A673 (cell line): ENCODE results near the gene FCRLA.

Source experiments
- CTCF ChIP-seq: fragments of 300-800, 200-600 bp; sonication (generic); conservative IDR thresholded peaks from 2 replicates; pipeline ENCODE4 v1.5.1; 2017; ENCODE audit warnings: low read depth, mild to moderate bottlenecking, antibody characterized with exemption, low read length, moderate library complexity, mixed read lengths
- EZH2 ChIP-seq: fragments of 200-600 bp; sonication (generic); IDR thresholded peaks from 2 replicates; pipeline ENCODE4 v1.6.1; 2017; ENCODE audit warnings: borderline replicate concordance, low read depth, mild to moderate bottlenecking, mixed read lengths, antibody characterized with exemption, low read length; ENCODE audit not compliant: poor library complexity, severe bottlenecking

- TF ChIP-seq CTCF (no peak), EZH2 (no peak)
Observed at GRCh38 chr1:161706482-161707347, at the start of gene FCRLA.
